Measurements from ENCODE around the gene BCL2L15. TPM values are rescaled to one million over a fixed set of nuclear protein-coding genes. Genes with fewer than 3 reads are reported as not detected.

Gene BCL2L15
- total and polyA plus RNA-seq, 2 of the 13 experiments (the other 11 are each of a cell fraction or from before 2014, with no cell fraction given) = 0.03 to 0.27 TPM

DNA sequence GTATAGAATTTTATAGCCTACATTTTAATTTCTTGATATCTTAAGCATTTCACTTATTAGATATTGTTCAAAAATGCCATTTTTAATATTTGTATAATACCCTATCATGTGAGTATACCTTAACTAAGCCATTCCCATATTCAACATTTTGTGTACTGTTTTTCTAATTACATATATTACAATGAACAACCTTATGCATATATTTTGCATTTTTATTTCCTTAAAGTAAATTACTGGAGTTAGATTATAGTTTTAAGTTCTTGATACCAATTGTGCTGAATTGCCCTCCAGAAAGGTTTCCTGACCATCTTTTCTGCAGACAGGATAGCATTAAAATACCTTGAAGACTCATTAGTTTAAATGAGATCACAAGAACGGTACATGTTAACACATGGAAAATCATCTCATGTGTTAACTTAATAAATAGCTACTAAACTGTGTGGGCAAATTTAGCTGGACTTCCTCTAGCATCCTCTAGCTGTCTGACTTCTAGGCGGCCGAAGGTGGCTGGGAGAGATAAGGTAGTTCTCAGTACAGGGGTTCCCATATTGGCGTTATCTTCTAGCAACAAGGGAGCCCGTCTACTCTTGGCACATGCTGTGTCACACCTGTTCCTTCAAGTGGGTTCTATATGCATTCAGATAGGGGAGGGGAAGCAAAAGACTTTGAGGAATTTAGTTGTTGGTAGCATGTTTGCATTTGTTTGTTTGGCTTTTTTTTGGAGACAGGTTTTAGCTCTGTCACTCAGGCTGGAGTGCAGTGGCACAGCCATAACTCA is 26.7 kb upstream of the BCL2L15 start:
- ATAC-seq (no peak), DNase-seq (ENCODE audit: low spot score) (no peak), FAIRE-seq (no peak)
- in situ Hi-C loops (cut with HindIII; ENCODE audit: extremely low pct_ligation_motif_present, low pct_unique_long_range_greater_than_20kb) = no loop called here
- H3K9ac ChIP-seq (ENCODE audit: insufficient read depth, low read depth, low read length) = no peak overlapping the region
- 97% methylated on average over 5 of the region's 5 CpGs for WGBS (ENCODE audit: low lambda C conversion rate)
- no peaks in the 10 kb centered on the region for H3K27me3 ChIP-seq (ENCODE audit: control insufficient read depth in 1 of 2, insufficient read depth in 2 of 2, low read length in 2 of 2)
- H3K36me3 ChIP-seq (replicated peaks in 1 of 2; ENCODE audit: control insufficient read depth in 1 of 2, insufficient read depth in 2 of 2, low read length in 2 of 2) = peaks cover 7 to 28% of the 10 kb centered on the region in 2 experiments; a peak in 4 of 5 replicates
- no peaks in the 10 kb centered on the region for H3K9me3 ChIP-seq (ENCODE audit: low read length)
- H2AFZ ChIP-seq (ENCODE audit: low read length) = no peak overlapping the region
- H3K4me1 ChIP-seq (ENCODE audit: insufficient read depth, low read length) = no peaks in the 10 kb centered on the region
- H3K4me3 ChIP-seq (replicated peaks in 1 of 3; ENCODE audit: insufficient read depth in 1 of 3, low read depth in 2 of 3, low read length in 3 of 3) = no peak overlapping the region
- no peaks in the 10 kb centered on the region for H4K20me1 ChIP-seq (ENCODE audit: insufficient read depth, low read length)
- TF ChIP-seq KLF6 (CRISPR knock-in tag; IDR thresholded peaks at IDR 0.05) (no peak), NPAS2 (CRISPR knock-in tag; IDR thresholded peaks at IDR 0.05; ENCODE audit: borderline replicate concordance) (no peak), ZNF3 (CRISPR knock-in tag; IDR thresholded peaks at IDR 0.05) (no peak), NONO (IDR thresholded peaks at IDR 0.05) (no peak), NONO (CRISPR knock-in tag; conservative IDR thresholded peaks at IDR 0.05) (no peak), NR1H2 (CRISPR knock-in tag; IDR thresholded peaks at IDR 0.05; ENCODE audit: borderline replicate concordance, low read depth) (no peak), NFKBIZ (CRISPR knock-in tag; IDR thresholded peaks at IDR 0.05) (no peak), MAF1 (CRISPR knock-in tag; IDR thresholded peaks at IDR 0.05; ENCODE audit: borderline replicate concordance) (no peak)
- TF ChIP-seq, protein P1, sequence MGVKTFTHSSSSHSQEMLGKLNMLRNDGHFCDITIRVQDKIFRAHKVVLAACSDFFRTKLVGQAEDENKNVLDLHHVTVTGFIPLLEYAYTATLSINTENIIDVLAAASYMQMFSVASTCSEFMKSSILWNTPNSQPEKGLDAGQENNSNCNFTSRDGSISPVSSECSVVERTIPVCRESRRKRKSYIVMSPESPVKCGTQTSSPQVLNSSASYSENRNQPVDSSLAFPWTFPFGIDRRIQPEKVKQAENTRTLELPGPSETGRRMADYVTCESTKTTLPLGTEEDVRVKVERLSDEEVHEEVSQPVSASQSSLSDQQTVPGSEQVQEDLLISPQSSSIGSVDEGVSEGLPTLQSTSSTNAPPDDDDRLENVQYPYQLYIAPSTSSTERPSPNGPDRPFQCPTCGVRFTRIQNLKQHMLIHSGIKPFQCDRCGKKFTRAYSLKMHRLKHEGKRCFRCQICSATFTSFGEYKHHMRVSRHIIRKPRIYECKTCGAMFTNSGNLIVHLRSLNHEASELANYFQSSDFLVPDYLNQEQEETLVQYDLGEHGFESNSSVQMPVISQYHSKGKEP (CRISPR knock-in tag; IDR thresholded peaks at IDR 0.05) = no peak
- TF ChIP-seq, protein P2, sequence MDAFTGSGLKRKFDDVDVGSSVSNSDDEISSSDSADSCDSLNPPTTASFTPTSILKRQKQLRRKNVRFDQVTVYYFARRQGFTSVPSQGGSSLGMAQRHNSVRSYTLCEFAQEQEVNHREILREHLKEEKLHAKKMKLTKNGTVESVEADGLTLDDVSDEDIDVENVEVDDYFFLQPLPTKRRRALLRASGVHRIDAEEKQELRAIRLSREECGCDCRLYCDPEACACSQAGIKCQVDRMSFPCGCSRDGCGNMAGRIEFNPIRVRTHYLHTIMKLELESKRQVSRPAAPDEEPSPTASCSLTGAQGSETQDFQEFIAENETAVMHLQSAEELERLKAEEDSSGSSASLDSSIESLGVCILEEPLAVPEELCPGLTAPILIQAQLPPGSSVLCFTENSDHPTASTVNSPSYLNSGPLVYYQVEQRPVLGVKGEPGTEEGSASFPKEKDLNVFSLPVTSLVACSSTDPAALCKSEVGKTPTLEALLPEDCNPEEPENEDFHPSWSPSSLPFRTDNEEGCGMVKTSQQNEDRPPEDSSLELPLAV (CRISPR knock-in tag; conservative IDR thresholded peaks at IDR 0.05; ENCODE audit: low read depth) = no peak
- H3K4me2 ChIP-seq (ENCODE audit: low read depth, low read length) = no peak overlapping the region
- H3K79me2 ChIP-seq (ENCODE audit: insufficient read depth, low read length) = no peaks in the 10 kb centered on the region
- BruUV-seq (replicated peaks) = no TSS peak
- H3K27ac ChIP-seq (ENCODE audit: extremely low read length, insufficient read depth, low read length) = no peak overlapping the region
- CTCF ChIA-PET (ENCODE audit: low intra/inter-chr PET ratio, low total read pairs) = no interaction called here
- intact Hi-C loops (cut with micrococcal nuclease; ENCODE audit: unreplicated experiment) = no loop called here
- POLR2A ChIA-PET = interaction anchor here (2.7 kb wide), 1 partner anchor 15 kb away, joined by 11 read pairs; the partner anchor contains the start of gene HIPK1

Measured in HepG2 (cell line).